ENCODE data around the gene FOXO3.

GRCh38 chr6:108677357-108677756, 116.6 kb downstream of the FOXO3 start:
- TF ChIP-seq CTCF (IDR thresholded peaks at IDR 0.05; ENCODE audit: low read depth, low read length) (no peak), EZH2phosphoT487 (IDR thresholded peaks at IDR 0.05; ENCODE audit: low read depth) (no peak)

All from OCI-LY3 (cell line).